NT2/D1 (cell line): ENCODE measurements around the gene ZNF561.

Experiments
- DNase-seq: peaks from one replicate; pipeline ENCODE4 v3.0.0-alpha.2; 2011; ENCODE audit warnings: low read depth, low spot score
- H3K27me3 ChIP-seq: 2 replicates; pipeline ENCODE4 v1.6.0; 2011; ENCODE audit warnings: mild to moderate bottlenecking; ENCODE audit not compliant: insufficient read length, insufficient read depth
- H3K36me3 ChIP-seq: 2 replicates; pipeline ENCODE4 v1.6.1; 2011; ENCODE audit warnings: mild to moderate bottlenecking, low read length, mixed read lengths; ENCODE audit not compliant: insufficient read depth, insufficient read length
- H3K4me1 ChIP-seq: 2 replicates; pipeline ENCODE4 v1.5.1; 2011; ENCODE audit not compliant: insufficient read depth, insufficient read length
- H3K4me3 ChIP-seq: 2 replicates; pipeline ENCODE4 v1.5.1; 2011; ENCODE audit warnings: low read depth; ENCODE audit not compliant: insufficient read length
- H3K9ac ChIP-seq: 2 replicates; pipeline ENCODE4 v1.6.0; 2011; ENCODE audit warnings: low read depth; ENCODE audit not compliant: insufficient read length
- H3K9me3 ChIP-seq: 2 replicates; pipeline ENCODE4 v1.5.1; 2011; ENCODE audit warnings: mild to moderate bottlenecking, low read length; ENCODE audit not compliant: insufficient read depth
- SUZ12 ChIP-seq: IDR thresholded peaks from 2 replicates; pipeline ENCODE4 v1.6.1; 2011; ENCODE audit not compliant: insufficient read length, insufficient read depth; ENCODE audit errors: extremely low read depth
- YY1 ChIP-seq: IDR thresholded peaks from 2 replicates; pipeline ENCODE4 v1.6.1; 2011; ENCODE audit not compliant: insufficient read length, insufficient read depth
- ZNF274 ChIP-seq: IDR thresholded peaks from 2 replicates; pipeline ENCODE4 v1.6.1; 2011; ENCODE audit warnings: mild to moderate bottlenecking, low read depth, low read length

ZNF561 gene

GRCh38 chr19:9645472-9645871, 24.4 kb upstream of the ZNF561 start:
- H3K27me3 ChIP-seq, result no peaks in the 10 kb centered on the region
- DNase-seq, result no peak
- H3K4me1 ChIP-seq, result no peaks in the 10 kb centered on the region
- no peak for TF ChIP-seq ZNF274
- no peak for TF ChIP-seq SUZ12
- no peak for TF ChIP-seq YY1
- no peak overlapping the region for H3K9ac ChIP-seq
- H3K36me3 ChIP-seq, result peaks cover 45% of the 10 kb centered on the region
- no peak overlapping the region for H3K4me3 ChIP-seq
- peaks cover 5% of the 10 kb centered on the region for H3K9me3 ChIP-seq

DNA sequence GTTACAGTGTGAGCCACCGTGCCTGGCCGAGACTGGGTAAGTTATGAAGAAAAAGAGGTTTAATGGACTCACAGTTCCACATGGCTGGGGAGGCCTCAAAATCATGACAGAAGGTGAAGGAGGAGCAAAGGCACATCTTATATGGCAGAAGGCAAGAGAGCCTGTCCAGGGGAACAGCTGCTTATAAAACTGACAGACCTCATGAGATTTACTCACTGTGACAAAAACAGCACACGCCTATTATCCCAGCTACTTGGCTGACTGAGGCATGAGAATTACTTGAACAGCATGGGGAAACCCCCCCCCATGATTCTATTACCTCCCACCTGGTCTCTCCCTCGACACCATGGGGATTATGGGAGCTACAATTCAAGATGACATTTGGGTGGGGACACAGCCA, 23.4 kb upstream of the ZNF561 start:
- Histone ChIP-seq H3K9me3 (no peaks in the 10 kb centered on the region), H3K4me1 (no peaks in the 10 kb centered on the region), H3K27me3 (no peaks in the 10 kb centered on the region), H3K9ac (no peak overlapping the region), H3K36me3 (peaks cover 38% of the 10 kb centered on the region), H3K4me3 (no peak overlapping the region)
- TF ChIP-seq SUZ12 (no peak), YY1 (no peak), ZNF274 (no peak)
- DNase-seq, result no peak

GRCh38 chr19:9641810-9642209, 20.8 kb upstream of the ZNF561 start:
- TF ChIP-seq YY1, result no peak
- TF ChIP-seq ZNF274, result no peak
- TF ChIP-seq SUZ12, result no peak

GRCh38 chr19:9640956-9641355, 19.9 kb upstream of the ZNF561 start:
- Histone ChIP-seq H3K27me3 (no peaks in the 10 kb centered on the region), H3K9me3 (no peaks in the 10 kb centered on the region), H3K4me1 (no peaks in the 10 kb centered on the region), H3K9ac (no peak overlapping the region), H3K4me3 (no peak overlapping the region), H3K36me3 (peaks cover 38% of the 10 kb centered on the region)
- DNase-seq, result no peak
- TF ChIP-seq ZNF274, result no peak
- TF ChIP-seq SUZ12, result no peak
- no peak for TF ChIP-seq YY1

More at GRCh38 chr19:9641810-9642209, 20.8 kb upstream of the ZNF561 start:
- H3K9me3 ChIP-seq, result no peaks in the 10 kb centered on the region
- H3K27me3 ChIP-seq, result no peaks in the 10 kb centered on the region
- no peaks in the 10 kb centered on the region for H3K4me1 ChIP-seq
- no peak overlapping the region for H3K9ac ChIP-seq
- DNase-seq, result no peak
- peaks cover 38% of the 10 kb centered on the region for H3K36me3 ChIP-seq
- no peak overlapping the region for H3K4me3 ChIP-seq

DNA sequence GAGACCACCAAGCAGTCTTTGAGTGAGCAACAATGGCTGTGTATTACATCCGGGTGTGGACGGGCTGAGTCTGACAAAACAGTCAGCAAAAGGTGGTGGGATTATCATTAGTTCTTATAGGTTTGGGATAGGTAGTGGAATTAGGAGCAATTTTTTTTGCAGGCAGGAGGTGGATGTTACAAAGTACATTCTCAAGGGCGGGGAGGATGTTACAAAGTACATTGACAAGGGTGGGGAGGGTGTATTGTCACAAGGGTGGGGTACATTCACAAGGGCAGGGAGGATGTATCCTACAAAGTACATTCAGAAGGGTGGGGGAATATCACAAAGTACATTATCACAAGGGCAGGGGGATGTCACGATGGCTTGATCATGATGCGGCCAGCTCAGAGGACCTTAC, 15.0 kb upstream of the ZNF561 start:
- H3K27me3 ChIP-seq, result no peaks in the 10 kb centered on the region
- H3K4me3 ChIP-seq, result no peak overlapping the region
- TF ChIP-seq SUZ12 (no peak), YY1 (no peak), ZNF274 (no peak)
- peaks cover 63% of the 10 kb centered on the region for H3K36me3 ChIP-seq
- H3K9ac ChIP-seq, result no peak overlapping the region
- H3K4me1 ChIP-seq, result no peaks in the 10 kb centered on the region
- H3K9me3 ChIP-seq, result no peaks in the 10 kb centered on the region
- no peak for DNase-seq

DNA sequence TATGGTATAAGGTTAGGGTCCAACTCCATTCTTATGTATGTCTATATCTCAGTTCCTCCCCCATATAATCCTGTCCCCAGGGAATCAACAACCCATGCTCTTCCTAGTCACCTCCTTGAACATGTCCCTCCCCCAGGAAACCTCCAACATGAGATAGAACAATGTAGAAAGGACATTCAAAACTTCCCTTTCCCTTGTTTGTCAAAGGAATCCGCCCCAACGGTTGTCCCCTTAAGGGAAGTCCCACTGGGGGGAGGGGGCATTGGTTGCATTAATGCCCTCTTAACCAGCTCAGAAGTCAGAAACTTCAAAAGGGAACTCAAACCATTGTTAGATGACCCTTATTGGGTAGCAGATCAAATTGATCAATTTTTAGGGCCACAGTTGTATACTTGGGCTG, 6.8 kb upstream of the ZNF561 start:
- Histone ChIP-seq H3K4me3 (no peak overlapping the region), H3K4me1 (no peaks in the 10 kb centered on the region), H3K9me3 (no peaks in the 10 kb centered on the region), H3K9ac (no peak overlapping the region), H3K36me3 (peaks cover 46% of the 10 kb centered on the region), H3K27me3 (no peaks in the 10 kb centered on the region)
- no peak for DNase-seq
- no peak for TF ChIP-seq YY1
- no peak for TF ChIP-seq ZNF274
- no peak for TF ChIP-seq SUZ12

- Histone ChIP-seq H3K36me3 (peaks cover 35% of the 10 kb centered on the region), H3K4me1 (no peaks in the 10 kb centered on the region), H3K27me3 (no peaks in the 10 kb centered on the region), H3K9ac (no peak overlapping the region), H3K9me3 (no peaks in the 10 kb centered on the region), H3K4me3 (no peak overlapping the region)
- TF ChIP-seq SUZ12 (no peak), YY1 (no peak), ZNF274 (no peak)
- DNase-seq, result no peak
These were observed 1.5 kb upstream of the ZNF561 start for GRCh38 chr19:9622531-9622930.

GRCh38 chr19:9620842-9621155, 233 bp downstream of the ZNF561 start:
- DNase-seq, result no peak
- no peaks in the 10 kb centered on the region for H3K4me1 ChIP-seq
- H3K36me3 ChIP-seq, result peaks cover 46% of the 10 kb centered on the region
- peak overlapping the region; percentile 95 for H3K9ac ChIP-seq
- no peak for TF ChIP-seq YY1
- no peak for TF ChIP-seq SUZ12
- no peak for TF ChIP-seq ZNF274
- H3K9me3 ChIP-seq, result no peaks in the 10 kb centered on the region
- H3K27me3 ChIP-seq, result no peaks in the 10 kb centered on the region
- H3K4me3 ChIP-seq, result peak overlapping the region; percentile 87
